Stomach (tissue), 4 donors: ENCODE results near the gene HIPK4.

Experiments
- POLR2A ChIP-seq, 4 donors: fragments of 450-650 bp; IDR thresholded peaks; one replicate each; pipeline ENCODE4 v1.6.1; 2016; ENCODE audit warnings: antibody characterized with exemption in 4 of 4, control low read depth in 2 of 4, mild to moderate bottlenecking in 1 of 4, moderate library complexity in 1 of 4
- POLR2AphosphoS5 ChIP-seq, 3 donors: sonication (generic); formaldehyde crosslinking; IDR thresholded peaks; one replicate each; pipeline ENCODE4 v1.6.1; 2016; ENCODE audit warnings: antibody characterized with exemption in 3 of 3
- TF ChIP-seq, protein P1 (sequence below), 7 experiments: fragments of 450-650 bp in 4 of 7; fragments of 200-600 bp in 3 of 7; sonication (generic) in 3 of 7; IDR thresholded peaks; one replicate each; pipeline ENCODE4 v1.5.1; 2016 to 2019; ENCODE audit warnings: antibody characterized with exemption in 7 of 7, control low read depth in 2 of 7, mild to moderate bottlenecking in 1 of 7

- TF ChIP-seq, protein P1, sequence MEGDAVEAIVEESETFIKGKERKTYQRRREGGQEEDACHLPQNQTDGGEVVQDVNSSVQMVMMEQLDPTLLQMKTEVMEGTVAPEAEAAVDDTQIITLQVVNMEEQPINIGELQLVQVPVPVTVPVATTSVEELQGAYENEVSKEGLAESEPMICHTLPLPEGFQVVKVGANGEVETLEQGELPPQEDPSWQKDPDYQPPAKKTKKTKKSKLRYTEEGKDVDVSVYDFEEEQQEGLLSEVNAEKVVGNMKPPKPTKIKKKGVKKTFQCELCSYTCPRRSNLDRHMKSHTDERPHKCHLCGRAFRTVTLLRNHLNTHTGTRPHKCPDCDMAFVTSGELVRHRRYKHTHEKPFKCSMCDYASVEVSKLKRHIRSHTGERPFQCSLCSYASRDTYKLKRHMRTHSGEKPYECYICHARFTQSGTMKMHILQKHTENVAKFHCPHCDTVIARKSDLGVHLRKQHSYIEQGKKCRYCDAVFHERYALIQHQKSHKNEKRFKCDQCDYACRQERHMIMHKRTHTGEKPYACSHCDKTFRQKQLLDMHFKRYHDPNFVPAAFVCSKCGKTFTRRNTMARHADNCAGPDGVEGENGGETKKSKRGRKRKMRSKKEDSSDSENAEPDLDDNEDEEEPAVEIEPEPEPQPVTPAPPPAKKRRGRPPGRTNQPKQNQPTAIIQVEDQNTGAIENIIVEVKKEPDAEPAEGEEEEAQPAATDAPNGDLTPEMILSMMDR (IDR thresholded peaks at IDR 0.05) = no peak
- no peak for TF ChIP-seq POLR2A (IDR thresholded peaks at IDR 0.05)
- no peak for TF ChIP-seq POLR2AphosphoS5 (IDR thresholded peaks at IDR 0.05)
These were observed 9.6 kb downstream of the HIPK4 start for GRCh38 chr19:40380199-40381037.
